ENCODE results near the gene KCNE1.

- TF ChIP-seq TEAD2 (CRISPR knock-in tag; IDR thresholded peaks at IDR 0.05): no peak
- no peak for TF ChIP-seq KLF6 (CRISPR knock-in tag; IDR thresholded peaks at IDR 0.05)
- no peak for TF ChIP-seq NPAS2 (CRISPR knock-in tag; IDR thresholded peaks at IDR 0.05; ENCODE audit: borderline replicate concordance)
- no peak for TF ChIP-seq NFE2L1 (CRISPR knock-in tag; IDR thresholded peaks at IDR 0.05; ENCODE audit: borderline replicate concordance)
- no peak for TF ChIP-seq RAD21 (CRISPR knock-in tag; IDR thresholded peaks at IDR 0.05)
Observed at GRCh38 chr21:34501716-34502115, 10.3 kb downstream of the KCNE1 start.
